ENCODE data around the gene DDHD1. TPM values are rescaled to one million over a fixed set of nuclear protein-coding genes. Genes with fewer than 3 reads are reported as not detected.
"Not testable (repeated sequence)": the region's sequence is repeated elsewhere in the genome, so short reads cannot be mapped to it uniquely, and the experiment has no call there.

The DDHD1 gene
- total RNA-seq, 1 experiment from 2014 or later, result 15.7 TPM

- Histone ChIP-seq H2BK5ac (ENCODE audit: insufficient read length, low read length) (no peak overlapping the region), H2BK15ac (ENCODE audit: low read depth, low read length) (no peak overlapping the region), H3K18ac (ENCODE audit: insufficient read length, low read depth, low read length) (no peak overlapping the region), H3K4me2 (ENCODE audit: insufficient read depth, insufficient read length, low read length) (no peak overlapping the region), H3T11ph (ENCODE audit: low read length) (no peak overlapping the region), H3K56ac (ENCODE audit: insufficient read length, low read depth, low read length) (no peak overlapping the region), H3K23ac (ENCODE audit: insufficient read length, low read depth, low read length) (no peak overlapping the region), H2AFZ (ENCODE audit: low read length) (no peak overlapping the region), H3K9ac (ENCODE audit: extremely low read depth, insufficient read length, low read length) (no peak overlapping the region), H4K91ac (ENCODE audit: insufficient read length, low read depth, low read length) (no peak overlapping the region), H3K14ac (ENCODE audit: insufficient read depth, low read length) (no peak overlapping the region), H3K4ac (ENCODE audit: low read depth, low read length) (no peak overlapping the region), H3K23me2 (ENCODE audit: insufficient read length, low read depth, low read length, poor library complexity, severe bottlenecking) (no peaks in the 10 kb centered on the region), H4K5ac (ENCODE audit: insufficient read length, low read depth, low read length) (no peak overlapping the region), H3K79me2 (ENCODE audit: insufficient read depth, low read length) (no peaks in the 10 kb centered on the region), H3K27me3 (ENCODE audit: insufficient read depth, low read length) (no peaks in the 10 kb centered on the region), H4K8ac (replicated peaks; ENCODE audit: insufficient read length, low read depth, low read length) (no peak overlapping the region), H3K9me3 (ENCODE audit: control insufficient read depth, low read depth, low read length) (peaks cover 5% of the 10 kb centered on the region), H4K20me1 (ENCODE audit: control insufficient read depth, insufficient read depth, insufficient read length) (no peaks in the 10 kb centered on the region), H3K4me1 (ENCODE audit: insufficient read depth, low read length) (no peaks in the 10 kb centered on the region), H2BK12ac (ENCODE audit: insufficient read length, low read depth, low read length) (no peak overlapping the region), H2BK20ac (ENCODE audit: low read depth, low read length, poor library complexity, severe bottlenecking) (no peak overlapping the region), H3K79me1 (ENCODE audit: insufficient read depth, low read depth, low read length, poor library complexity, severe bottlenecking) (no peaks in the 10 kb centered on the region), H3K27ac (ENCODE audit: insufficient read length, low read depth, low read length) (no peak overlapping the region), H2BK120ac (ENCODE audit: low read depth, low read length, poor library complexity, severe bottlenecking) (no peak overlapping the region), H2AK5ac (ENCODE audit: insufficient read length, low read length) (no peak overlapping the region)
- H3K4me3 Mint-ChIP-seq, result no peak overlapping the region
- peaks cover 0 to 8% (median 6%) of the 10 kb centered on the region in 3 experiments; a peak in 4 of 7 replicates for H3K36me3 Mint-ChIP-seq (ENCODE audit: insufficient read depth in 1 of 3, low read depth in 3 of 3)
- H3K27ac Mint-ChIP-seq, result no peak overlapping the region
- TF ChIP-seq CTCF (conservative IDR thresholded peaks at IDR 0.05), result no peak
- H3K9me3 Mint-ChIP-seq, result peaks cover 6 to 9% of the 10 kb centered on the region in 2 experiments; a peak in 4 of 5 replicates
- H3K4me1 Mint-ChIP-seq, result peaks cover 23 to 31% of the 10 kb centered on the region in 2 experiments
- DNase-seq, result no peak
- WGBS (ENCODE audit: extremely low coverage, insufficient read length, low lambda C conversion rate), result no CpG with 5 or more reads among the region's 2 CpGs
- peaks cover 3% of the 10 kb centered on the region; the same call in 1 of the 2 replicates for H3K27me3 Mint-ChIP-seq (ENCODE audit: low read depth)
These were observed 29.9 kb upstream of the DDHD1 start for GRCh38 chr14:53183056-53183455.

GRCh38 chr14:53181463-53182081 lies 28.4 kb upstream of the DDHD1 start:
- peaks cover 28 to 34% of the 10 kb centered on the region in 2 experiments for H3K4me1 Mint-ChIP-seq
- H3K27ac Mint-ChIP-seq, result not testable (repeated sequence)

More at GRCh38 chr14:53181463-53182081, 28.4 kb upstream of the DDHD1 start:
- H3K23me2 ChIP-seq (ENCODE audit: insufficient read length, low read depth, low read length, poor library complexity, severe bottlenecking); H4K5ac ChIP-seq (ENCODE audit: insufficient read length, low read depth, low read length); H3K56ac ChIP-seq (ENCODE audit: insufficient read length, low read depth, low read length); H3K18ac ChIP-seq (ENCODE audit: insufficient read length, low read depth, low read length); H3K9me3 ChIP-seq (ENCODE audit: control insufficient read depth, low read depth, low read length); H3K23ac ChIP-seq (ENCODE audit: insufficient read length, low read depth, low read length); H2AFZ ChIP-seq (ENCODE audit: low read length); H2BK20ac ChIP-seq (ENCODE audit: low read depth, low read length, poor library complexity, severe bottlenecking); DNase-seq; H2AK5ac ChIP-seq (ENCODE audit: insufficient read length, low read length); H4K8ac ChIP-seq (replicated peaks; ENCODE audit: insufficient read length, low read depth, low read length); H3K27me3 ChIP-seq (ENCODE audit: insufficient read depth, low read length); H2BK5ac ChIP-seq (ENCODE audit: insufficient read length, low read length); H3T11ph ChIP-seq (ENCODE audit: low read length); H3K9me3 Mint-ChIP-seq; H3K27ac ChIP-seq (ENCODE audit: insufficient read length, low read depth, low read length); H3K36me3 Mint-ChIP-seq (ENCODE audit: insufficient read depth in 1 of 3, low read depth in 3 of 3); H3K79me2 ChIP-seq (ENCODE audit: insufficient read depth, low read length); H2BK15ac ChIP-seq (ENCODE audit: low read depth, low read length); H2BK120ac ChIP-seq (ENCODE audit: low read depth, low read length, poor library complexity, severe bottlenecking); H3K9ac ChIP-seq (ENCODE audit: extremely low read depth, insufficient read length, low read length); H4K20me1 ChIP-seq (ENCODE audit: control insufficient read depth, insufficient read depth, insufficient read length); H3K4me3 Mint-ChIP-seq; H3K14ac ChIP-seq (ENCODE audit: insufficient read depth, low read length); H4K91ac ChIP-seq (ENCODE audit: insufficient read length, low read depth, low read length); H3K27me3 Mint-ChIP-seq (ENCODE audit: low read depth); H3K79me1 ChIP-seq (ENCODE audit: insufficient read depth, low read depth, low read length, poor library complexity, severe bottlenecking); H3K4ac ChIP-seq (ENCODE audit: low read depth, low read length); H3K4me2 ChIP-seq (ENCODE audit: insufficient read depth, insufficient read length, low read length); H2BK12ac ChIP-seq (ENCODE audit: insufficient read length, low read depth, low read length); H3K4me1 ChIP-seq (ENCODE audit: insufficient read depth, low read length): not testable (repeated sequence)
- no CpG with 5 or more reads among the region's 11 CpGs for WGBS (ENCODE audit: extremely low coverage, insufficient read length, low lambda C conversion rate)
